GM23248 (cell line): ENCODE results near the gene GRIN2C.

Experiments used
- EZH2 ChIP-seq: fragments of 200-600 bp; sonication (generic); IDR thresholded peaks from 2 replicates; pipeline ENCODE4 v1.6.1; 2018; ENCODE audit warnings: antibody characterized with exemption, mild to moderate bottlenecking; ENCODE audit not compliant: insufficient read depth, poor library complexity, severe bottlenecking
- EZH2phosphoT487 ChIP-seq: fragments of 200-600 bp; sonication (generic); IDR thresholded peaks from 2 replicates; pipeline ENCODE4 v1.6.1; 2018; ENCODE audit warnings: antibody characterized with exemption, moderate library complexity, mild to moderate bottlenecking, low read depth; ENCODE audit not compliant: insufficient read depth

- TF ChIP-seq EZH2 (no peak), EZH2phosphoT487 (no peak)
Measured at GRCh38 chr17:74838274-74838673, 21.4 kb downstream of the GRIN2C start.
